DOHH2 (cell line): ENCODE data around the gene SVIL.
"Not testable (repeated sequence)": the region's sequence is repeated elsewhere in the genome, so short reads cannot be mapped to it uniquely, and the experiment has no call there.

Experiments used
- CTCF ChIP-seq: fragments of 200-600 bp; sonication (generic); IDR thresholded peaks from one replicate; pipeline ENCODE4 v1.5.1; 2014; ENCODE audit warnings: antibody characterized with exemption, mild to moderate bottlenecking, low read depth, low read length; ENCODE audit not compliant: poor library complexity, severe bottlenecking
- EZH2phosphoT487 ChIP-seq: fragments of 200-600 bp; sonication (generic); IDR thresholded peaks from 2 replicates; pipeline ENCODE4 v1.6.1; 2017; ENCODE audit warnings: borderline replicate concordance, mild to moderate bottlenecking, antibody characterized with exemption, low read length, moderate library complexity, mixed read lengths

GRCh38 chr10:29448756-29449592, 185.8 kb downstream of the SVIL start:
- peak; percentile 67 for TF ChIP-seq CTCF
- not testable (repeated sequence) for TF ChIP-seq EZH2phosphoT487
